Central memory CD8-positive, alpha-beta T cell (primary cell): Measurements from ENCODE around the gene TRIM41.
"Not testable (repeated sequence)": the region's sequence is repeated elsewhere in the genome, so short reads cannot be mapped to it uniquely, and the experiment has no call there.

Experiments used
- ATAC-seq: fragments of 150-1000 bp; cut with Tn5 transposase; replicated peaks from 2 replicates; pipeline ENCODE4 v1.10.0; 2022; ENCODE audit warnings: mild to moderate bottlenecking, moderate FRiP score, moderate number of reproducible peaks; ENCODE audit not compliant: poor library complexity, severe bottlenecking; ENCODE audit errors: extremely low read depth
- DNase-seq, 2 donors: peaks; one replicate each; pipeline ENCODE4 v3.0.0; 2021; ENCODE audit warnings: low spot score in 2 of 2
- H3K27ac Mint-ChIP-seq: one replicate; pipeline ENCODE4 v1.8.0; 2022; ENCODE audit warnings: low read depth, mild to moderate bottlenecking, moderate library complexity, mixed read lengths
- H3K27me3 Mint-ChIP-seq: one replicate; pipeline ENCODE4 v1.8.0; 2022; ENCODE audit warnings: mixed read lengths
- H3K36me3 Mint-ChIP-seq: one replicate; pipeline ENCODE4 v1.8.0; 2022; ENCODE audit warnings: mild to moderate bottlenecking, moderate library complexity, mixed read lengths; ENCODE audit not compliant: insufficient read depth
- H3K4me1 Mint-ChIP-seq: one replicate; pipeline ENCODE4 v1.8.0; 2022; ENCODE audit warnings: mixed read lengths
- H3K4me3 Mint-ChIP-seq: one replicate; pipeline ENCODE4 v1.8.0; 2022; ENCODE audit warnings: mild to moderate bottlenecking, moderate library complexity, mixed read lengths
- H3K9me3 Mint-ChIP-seq: one replicate; pipeline ENCODE4 v1.8.0; 2022; ENCODE audit warnings: mixed read lengths

TRIM41 gene

DNA sequence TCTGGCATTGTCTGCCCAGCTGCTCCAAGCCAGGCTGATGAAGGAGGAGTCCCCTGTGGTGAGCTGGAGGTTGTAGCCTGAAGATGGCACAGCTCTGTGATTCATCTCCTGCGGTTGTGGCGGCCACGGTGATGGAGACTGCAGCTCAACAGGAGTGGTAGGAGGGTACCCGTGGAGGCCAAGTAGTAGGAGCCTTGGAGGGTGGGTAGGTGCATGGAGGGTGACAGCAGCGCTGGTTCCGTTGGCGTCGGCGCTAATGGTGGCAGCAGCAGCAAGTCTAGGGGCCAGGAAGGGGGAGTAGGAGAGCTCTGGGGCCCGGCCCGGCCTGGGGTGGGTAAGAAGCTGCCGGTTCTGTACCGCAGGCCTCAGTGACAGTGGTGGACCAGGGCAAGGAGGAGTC, 60.3 kb downstream of the TRIM41 start:
- no peak overlapping the region for H3K27ac Mint-ChIP-seq
- no peak overlapping the region for H3K4me3 Mint-ChIP-seq
- DNase-seq (no peak), ATAC-seq (no peak)
- no peaks in the 10 kb centered on the region for H3K9me3 Mint-ChIP-seq
- no peaks in the 10 kb centered on the region for H3K4me1 Mint-ChIP-seq
- no peaks in the 10 kb centered on the region for H3K36me3 Mint-ChIP-seq
- no peaks in the 10 kb centered on the region for H3K27me3 Mint-ChIP-seq

DNA sequence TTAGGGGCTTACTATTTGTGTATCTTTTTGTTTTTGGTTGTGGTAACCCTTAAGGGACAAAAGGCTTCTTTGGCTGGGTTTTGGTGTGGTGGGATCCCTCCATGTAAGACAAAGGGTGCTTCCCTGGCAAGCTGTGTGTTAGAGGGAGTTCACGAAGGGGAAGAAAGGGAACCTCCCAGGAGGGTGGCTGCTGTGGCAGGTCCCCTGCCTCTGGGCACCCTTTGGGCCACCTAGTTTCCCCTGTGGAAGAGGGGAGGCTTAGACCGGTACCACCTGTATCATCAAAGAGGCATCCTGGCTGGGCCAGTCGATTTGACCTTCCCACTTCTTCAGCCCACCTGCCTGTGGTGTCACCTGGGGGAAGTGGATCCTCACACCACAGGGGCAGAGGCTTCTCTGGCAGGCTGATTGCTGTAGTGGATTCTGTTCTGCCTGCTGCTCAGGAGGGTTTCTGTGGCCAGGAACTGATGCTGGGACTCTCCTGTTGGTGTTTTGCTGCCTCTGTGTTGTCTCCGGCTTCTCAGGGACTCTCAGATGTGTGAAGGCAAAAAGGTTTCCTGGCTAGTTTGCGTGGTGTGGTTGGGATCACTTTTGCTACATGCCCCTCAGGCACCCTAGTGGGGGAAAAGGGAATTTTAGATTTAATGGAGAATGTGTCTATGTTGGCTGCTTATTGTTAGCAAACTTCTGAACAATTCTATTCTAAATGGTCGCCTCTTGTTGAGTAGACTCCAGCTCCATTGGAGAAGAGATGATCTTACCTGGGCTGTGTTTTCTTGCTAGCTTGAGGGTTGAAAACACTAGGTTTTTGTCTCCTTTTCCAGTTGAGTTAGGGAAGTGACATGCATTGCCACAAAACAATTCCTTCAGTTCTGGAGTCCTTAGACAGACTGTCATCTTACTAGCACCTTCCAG, 61.0 kb downstream of the TRIM41 start:
- not testable (repeated sequence) for H3K36me3 Mint-ChIP-seq, H3K9me3 Mint-ChIP-seq, H3K4me1 Mint-ChIP-seq, ATAC-seq, H3K27me3 Mint-ChIP-seq, H3K27ac Mint-ChIP-seq, DNase-seq, H3K4me3 Mint-ChIP-seq
